ENCODE measurements around the gene ARL6IP5. TPM values are rescaled to one million over a fixed set of nuclear protein-coding genes. Genes with fewer than 3 reads are reported as not detected.

The ARL6IP5 gene
- total and polyA plus RNA-seq, 4 donors: 25.1 to 46.0 (median 33.8) TPM

- TF ChIP-seq FOXA2 (IDR thresholded peaks at IDR 0.05) (no peak), TAF1 (conservative IDR thresholded peaks at IDR 0.05) (no peak), RAD21 (IDR thresholded peaks at IDR 0.05) (no peak), CTCF (IDR thresholded peaks at IDR 0.05; ENCODE audit: low read depth, low read length, missing input control) (no peak), EGR1 (IDR thresholded peaks at IDR 0.05; ENCODE audit: low read depth in 2 of 2) (no peak), ATF3 (IDR thresholded peaks at IDR 0.05) (no peak), YY1 (IDR thresholded peaks at IDR 0.05) (no peak), RXRA (IDR thresholded peaks at IDR 0.05) (no peak), JUND (IDR thresholded peaks at IDR 0.05) (no peak), GABPA (IDR thresholded peaks at IDR 0.05 in 1 of 2, conservative IDR thresholded peaks at IDR 0.05 in 1 of 2) (no peak), HNF4G (IDR thresholded peaks at IDR 0.05) (no peak)
- DNase-seq (ENCODE audit: low spot score): no peak
- Histone ChIP-seq H3K27ac (ENCODE audit: low read depth in 1 of 2, low read length in 2 of 2) (no peak overlapping the region), H3K4me3 (ENCODE audit: low read depth in 1 of 3, low read length in 3 of 3) (no peak overlapping the region), H3K27me3 (ENCODE audit: control insufficient read depth in 4 of 4, insufficient read depth in 4 of 4, low read length in 3 of 4) (no peaks in the 10 kb centered on the region), H3K9me3 (ENCODE audit: control insufficient read depth in 4 of 4, low read length in 3 of 4) (no peaks in the 10 kb centered on the region), H3K4me1 (ENCODE audit: control insufficient read depth in 4 of 4, insufficient read depth in 4 of 4, low read length in 3 of 4) (no peaks in the 10 kb centered on the region), H3K9ac (ENCODE audit: low read depth in 1 of 2, low read length in 2 of 2) (no peak overlapping the region), H3K36me3 (ENCODE audit: control insufficient read depth in 4 of 4, insufficient read depth in 3 of 4, low read depth in 1 of 4, low read length in 3 of 4) (no peaks in the 10 kb centered on the region)
Measured at GRCh38 chr3:69128509-69128908, 43.8 kb downstream of the ARL6IP5 start.

- DNase-seq (ENCODE audit: low spot score): no peak
- Histone ChIP-seq H3K4me1 (ENCODE audit: control insufficient read depth in 4 of 4, insufficient read depth in 4 of 4, low read length in 3 of 4) (no peaks in the 10 kb centered on the region), H3K9me3 (ENCODE audit: control insufficient read depth in 4 of 4, low read length in 3 of 4) (no peaks in the 10 kb centered on the region), H3K9ac (ENCODE audit: low read depth in 1 of 2, low read length in 2 of 2) (no peak overlapping the region), H3K27ac (ENCODE audit: low read depth in 1 of 2, low read length in 2 of 2) (no peak overlapping the region), H3K4me3 (ENCODE audit: low read depth in 1 of 3, low read length in 3 of 3) (no peak overlapping the region), H3K36me3 (ENCODE audit: control insufficient read depth in 4 of 4, insufficient read depth in 3 of 4, low read depth in 1 of 4, low read length in 3 of 4) (no peaks in the 10 kb centered on the region), H3K27me3 (ENCODE audit: control insufficient read depth in 4 of 4, insufficient read depth in 4 of 4, low read length in 3 of 4) (no peaks in the 10 kb centered on the region)
- TF ChIP-seq TAF1 (conservative IDR thresholded peaks at IDR 0.05) (no peak), JUND (IDR thresholded peaks at IDR 0.05) (no peak), YY1 (IDR thresholded peaks at IDR 0.05) (no peak), EGR1 (IDR thresholded peaks at IDR 0.05; ENCODE audit: low read depth in 2 of 2) (no peak), HNF4G (IDR thresholded peaks at IDR 0.05) (no peak), ZBTB33 (IDR thresholded peaks at IDR 0.05) (no peak), HNF4A (conservative IDR thresholded peaks at IDR 0.05) (no peak), FOXA1 (IDR thresholded peaks at IDR 0.05) (no peak), RAD21 (IDR thresholded peaks at IDR 0.05) (no peak), NR2F2 (IDR thresholded peaks at IDR 0.05) (no peak), ATF3 (IDR thresholded peaks at IDR 0.05) (no peak), SP1 (IDR thresholded peaks at IDR 0.05) (no peak), RXRA (IDR thresholded peaks at IDR 0.05) (no peak), FOXA2 (IDR thresholded peaks at IDR 0.05) (no peak)
- TF ChIP-seq, protein P1, sequence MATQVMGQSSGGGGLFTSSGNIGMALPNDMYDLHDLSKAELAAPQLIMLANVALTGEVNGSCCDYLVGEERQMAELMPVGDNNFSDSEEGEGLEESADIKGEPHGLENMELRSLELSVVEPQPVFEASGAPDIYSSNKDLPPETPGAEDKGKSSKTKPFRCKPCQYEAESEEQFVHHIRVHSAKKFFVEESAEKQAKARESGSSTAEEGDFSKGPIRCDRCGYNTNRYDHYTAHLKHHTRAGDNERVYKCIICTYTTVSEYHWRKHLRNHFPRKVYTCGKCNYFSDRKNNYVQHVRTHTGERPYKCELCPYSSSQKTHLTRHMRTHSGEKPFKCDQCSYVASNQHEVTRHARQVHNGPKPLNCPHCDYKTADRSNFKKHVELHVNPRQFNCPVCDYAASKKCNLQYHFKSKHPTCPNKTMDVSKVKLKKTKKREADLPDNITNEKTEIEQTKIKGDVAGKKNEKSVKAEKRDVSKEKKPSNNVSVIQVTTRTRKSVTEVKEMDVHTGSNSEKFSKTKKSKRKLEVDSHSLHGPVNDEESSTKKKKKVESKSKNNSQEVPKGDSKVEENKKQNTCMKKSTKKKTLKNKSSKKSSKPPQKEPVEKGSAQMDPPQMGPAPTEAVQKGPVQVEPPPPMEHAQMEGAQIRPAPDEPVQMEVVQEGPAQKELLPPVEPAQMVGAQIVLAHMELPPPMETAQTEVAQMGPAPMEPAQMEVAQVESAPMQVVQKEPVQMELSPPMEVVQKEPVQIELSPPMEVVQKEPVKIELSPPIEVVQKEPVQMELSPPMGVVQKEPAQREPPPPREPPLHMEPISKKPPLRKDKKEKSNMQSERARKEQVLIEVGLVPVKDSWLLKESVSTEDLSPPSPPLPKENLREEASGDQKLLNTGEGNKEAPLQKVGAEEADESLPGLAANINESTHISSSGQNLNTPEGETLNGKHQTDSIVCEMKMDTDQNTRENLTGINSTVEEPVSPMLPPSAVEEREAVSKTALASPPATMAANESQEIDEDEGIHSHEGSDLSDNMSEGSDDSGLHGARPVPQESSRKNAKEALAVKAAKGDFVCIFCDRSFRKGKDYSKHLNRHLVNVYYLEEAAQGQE (IDR thresholded peaks at IDR 0.05): no peak
- 33% methylated on average over 1 of the region's 1 CpG for WGBS
Measured at GRCh38 chr3:69129531-69129930, 44.8 kb downstream of the ARL6IP5 start.
